ENCODE measurements around the gene MATN1. TPM values are rescaled to one million over a fixed set of nuclear protein-coding genes. Genes with fewer than 3 reads are reported as not detected.

MATN1 gene
- total RNA-seq, 1 experiment from 2014 or later, result not detected

DNA sequence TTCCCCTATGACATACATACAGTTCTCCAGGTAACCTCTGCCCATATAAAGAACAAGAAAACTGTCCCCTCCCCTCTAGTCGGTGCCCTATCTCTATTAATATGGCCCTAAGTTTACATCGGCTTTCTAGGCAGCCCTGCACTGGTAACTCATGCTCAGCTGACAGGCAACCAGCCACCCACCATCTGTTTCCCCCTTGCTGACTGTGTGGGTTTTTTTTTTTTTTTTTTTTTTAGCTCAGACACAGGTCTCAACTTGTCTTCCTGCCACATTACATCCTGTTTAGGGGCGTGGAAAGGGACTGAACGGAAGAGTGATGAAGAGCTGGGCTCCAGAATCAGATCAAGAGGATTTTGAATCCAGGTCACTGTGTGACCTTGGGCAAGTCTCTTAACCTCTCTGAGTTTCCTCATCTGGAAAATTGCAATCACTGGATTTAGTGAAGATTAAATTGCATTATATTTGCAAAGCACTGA, 20.2 kb upstream of the MATN1 start:
- no peak overlapping the region for H3K27ac Mint-ChIP-seq (ENCODE audit: unreplicated experiment)
- peaks cover 14% of the 10 kb centered on the region for H3K4me1 Mint-ChIP-seq (ENCODE audit: low read depth, unreplicated experiment)
- Histone ChIP-seq H3K9me3 (no peaks in the 10 kb centered on the region), H3K36me3 (ENCODE audit: control insufficient read depth, insufficient read depth, low read length) (no peaks in the 10 kb centered on the region), H3K4me1 (peaks cover 17% of the 10 kb centered on the region), H3K27me3 (replicated peaks; ENCODE audit: control insufficient read depth, insufficient read depth, low read length) (no peaks in the 10 kb centered on the region), H3K4me3 (ENCODE audit: low read depth, low read length) (no peak overlapping the region)
- ChIA-PET CTCF (interaction anchor here (0.6 kb wide), 1 partner anchor 23 kb away, joined by 3 read pairs; no protein-coding TSS in a partner anchor), POLR2A (no interaction called here)
- no peak for DNase-seq
- BruUV-seq (replicated peaks), result no TSS peak
- intact Hi-C loops (cut with micrococcal nuclease; ENCODE audit: unreplicated experiment), result no loop called here
- no peaks in the 10 kb centered on the region for H3K36me3 Mint-ChIP-seq (ENCODE audit: insufficient read depth, unreplicated experiment)
- H3K27me3 Mint-ChIP-seq (ENCODE audit: insufficient read depth, unreplicated experiment), result no peaks in the 10 kb centered on the region
- TF ChIP-seq, protein P1, sequence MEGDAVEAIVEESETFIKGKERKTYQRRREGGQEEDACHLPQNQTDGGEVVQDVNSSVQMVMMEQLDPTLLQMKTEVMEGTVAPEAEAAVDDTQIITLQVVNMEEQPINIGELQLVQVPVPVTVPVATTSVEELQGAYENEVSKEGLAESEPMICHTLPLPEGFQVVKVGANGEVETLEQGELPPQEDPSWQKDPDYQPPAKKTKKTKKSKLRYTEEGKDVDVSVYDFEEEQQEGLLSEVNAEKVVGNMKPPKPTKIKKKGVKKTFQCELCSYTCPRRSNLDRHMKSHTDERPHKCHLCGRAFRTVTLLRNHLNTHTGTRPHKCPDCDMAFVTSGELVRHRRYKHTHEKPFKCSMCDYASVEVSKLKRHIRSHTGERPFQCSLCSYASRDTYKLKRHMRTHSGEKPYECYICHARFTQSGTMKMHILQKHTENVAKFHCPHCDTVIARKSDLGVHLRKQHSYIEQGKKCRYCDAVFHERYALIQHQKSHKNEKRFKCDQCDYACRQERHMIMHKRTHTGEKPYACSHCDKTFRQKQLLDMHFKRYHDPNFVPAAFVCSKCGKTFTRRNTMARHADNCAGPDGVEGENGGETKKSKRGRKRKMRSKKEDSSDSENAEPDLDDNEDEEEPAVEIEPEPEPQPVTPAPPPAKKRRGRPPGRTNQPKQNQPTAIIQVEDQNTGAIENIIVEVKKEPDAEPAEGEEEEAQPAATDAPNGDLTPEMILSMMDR (IDR thresholded peaks at IDR 0.05; ENCODE audit: insufficient read depth in 1 of 2, low read depth in 1 of 2, low read length in 1 of 2, severe bottlenecking in 1 of 2, unreplicated experiment in 1 of 2), result no peak
- H3K9me3 Mint-ChIP-seq (ENCODE audit: unreplicated experiment), result no peaks in the 10 kb centered on the region
- H3K4me3 Mint-ChIP-seq (ENCODE audit: unreplicated experiment), result no peak overlapping the region

DNA sequence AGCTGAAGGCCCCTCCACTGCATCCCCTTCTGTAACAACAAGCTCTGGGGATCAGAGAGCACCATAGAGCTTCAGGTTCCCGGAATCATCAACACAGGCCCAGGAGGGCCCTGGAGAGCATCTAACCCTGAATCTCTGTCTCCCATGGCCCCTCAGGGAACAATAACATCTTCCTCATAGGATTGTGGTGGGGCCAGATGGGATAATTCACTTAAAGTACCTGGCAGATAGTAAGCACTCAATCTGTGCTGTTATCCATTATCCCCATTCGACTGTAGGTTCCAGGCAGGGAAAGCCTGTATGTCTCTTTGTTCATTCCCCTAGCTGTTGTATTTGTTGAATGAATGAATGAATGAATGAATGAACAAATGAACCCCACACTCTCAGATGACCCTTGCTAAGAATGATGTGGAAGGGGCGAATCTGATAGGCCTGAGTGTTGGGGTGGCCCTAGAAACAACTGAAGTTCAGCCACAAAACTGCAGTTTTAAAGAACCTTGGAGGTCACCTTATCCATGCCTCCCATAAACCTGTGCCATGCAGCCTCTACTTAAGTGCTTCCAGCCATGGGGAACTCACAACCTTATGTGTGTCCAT, 19.7 kb upstream of the MATN1 start:
- H3K4me3 Mint-ChIP-seq (ENCODE audit: unreplicated experiment), result no peak overlapping the region
- Histone ChIP-seq H3K27me3 (replicated peaks; ENCODE audit: control insufficient read depth, insufficient read depth, low read length) (no peaks in the 10 kb centered on the region), H3K9me3 (no peaks in the 10 kb centered on the region), H3K4me1 (peaks cover 17% of the 10 kb centered on the region), H3K36me3 (ENCODE audit: control insufficient read depth, insufficient read depth, low read length) (no peaks in the 10 kb centered on the region), H3K4me3 (ENCODE audit: low read depth, low read length) (no peak overlapping the region)
- intact Hi-C loops (cut with micrococcal nuclease; ENCODE audit: unreplicated experiment), result no loop called here
- no TSS peak for BruUV-seq (replicated peaks)
- H3K9me3 Mint-ChIP-seq (ENCODE audit: unreplicated experiment), result no peaks in the 10 kb centered on the region
- peaks cover 11% of the 10 kb centered on the region for H3K4me1 Mint-ChIP-seq (ENCODE audit: low read depth, unreplicated experiment)
- no peak overlapping the region for H3K27ac Mint-ChIP-seq (ENCODE audit: unreplicated experiment)
- CTCF ChIA-PET, result no interaction called here
- H3K36me3 Mint-ChIP-seq (ENCODE audit: insufficient read depth, unreplicated experiment), result no peaks in the 10 kb centered on the region
- H3K27me3 Mint-ChIP-seq (ENCODE audit: insufficient read depth, unreplicated experiment), result no peaks in the 10 kb centered on the region
- POLR2A ChIA-PET, result no interaction called here
- TF ChIP-seq, protein P1 (IDR thresholded peaks at IDR 0.05; ENCODE audit: insufficient read depth in 1 of 2, low read depth in 1 of 2, low read length in 1 of 2, severe bottlenecking in 1 of 2, unreplicated experiment in 1 of 2), result no peak
- no peak for DNase-seq

DNA sequence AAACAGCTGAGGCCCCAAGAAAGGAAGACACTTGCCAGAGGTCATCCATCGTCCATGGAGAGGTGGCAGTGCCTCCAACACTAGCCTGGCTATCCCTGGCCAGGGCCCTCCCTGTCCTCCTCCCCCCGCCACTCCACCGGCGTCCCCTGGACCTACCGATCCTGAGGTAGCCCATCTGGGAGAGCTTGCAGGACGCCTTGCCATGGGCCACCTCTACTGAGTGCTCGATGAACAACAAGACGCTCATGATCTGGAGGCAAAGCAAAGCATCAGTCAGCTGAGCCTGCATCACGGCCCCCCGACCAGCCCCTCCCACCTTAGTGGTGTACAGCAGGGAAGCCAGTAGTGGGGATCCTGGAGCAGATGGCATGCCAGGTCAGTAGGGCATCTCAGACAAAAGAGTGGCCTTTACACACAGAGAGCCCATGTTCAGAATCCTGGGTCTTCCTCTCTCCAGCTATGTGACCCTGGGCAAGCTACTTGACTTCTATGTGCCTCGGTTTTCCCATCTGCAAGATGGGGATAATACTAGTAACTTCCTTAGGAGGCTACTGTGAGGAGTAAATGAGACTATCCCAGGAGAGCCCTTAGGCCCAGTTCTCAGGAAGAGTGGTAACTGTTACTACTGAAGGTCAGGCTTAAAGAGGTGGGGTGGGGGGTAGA, 19.0 kb upstream of the MATN1 start:
- no peak overlapping the region for H3K4me3 ChIP-seq (ENCODE audit: low read depth, low read length)
- no peak for DNase-seq
- no TSS peak for BruUV-seq (replicated peaks)
- H3K9me3 ChIP-seq, result no peaks in the 10 kb centered on the region
- H3K36me3 ChIP-seq (ENCODE audit: control insufficient read depth, insufficient read depth, low read length), result no peaks in the 10 kb centered on the region
- no peak overlapping the region for H3K4me3 Mint-ChIP-seq (ENCODE audit: unreplicated experiment)
- H3K27ac Mint-ChIP-seq (ENCODE audit: unreplicated experiment), result no peak overlapping the region
- no peaks in the 10 kb centered on the region for H3K36me3 Mint-ChIP-seq (ENCODE audit: insufficient read depth, unreplicated experiment)
- intact Hi-C loops (cut with micrococcal nuclease; ENCODE audit: unreplicated experiment), result no loop called here
- H3K27me3 Mint-ChIP-seq (ENCODE audit: insufficient read depth, unreplicated experiment), result no peaks in the 10 kb centered on the region
- ChIA-PET POLR2A (no interaction called here), CTCF (no interaction called here)
- no peaks in the 10 kb centered on the region for H3K9me3 Mint-ChIP-seq (ENCODE audit: unreplicated experiment)
- TF ChIP-seq, protein P1 (IDR thresholded peaks at IDR 0.05; ENCODE audit: insufficient read depth in 1 of 2, low read depth in 1 of 2, low read length in 1 of 2, severe bottlenecking in 1 of 2, unreplicated experiment in 1 of 2), result no peak
- H3K4me1 Mint-ChIP-seq (ENCODE audit: low read depth, unreplicated experiment), result peaks cover 11% of the 10 kb centered on the region
- peaks cover 17% of the 10 kb centered on the region for H3K4me1 ChIP-seq
- no peaks in the 10 kb centered on the region for H3K27me3 ChIP-seq (replicated peaks; ENCODE audit: control insufficient read depth, insufficient read depth, low read length)
